Spleen (tissue), 7 donors: ENCODE results near the gene MAML1.

Experiments
- POLR2A ChIP-seq, 3 donors: fragments of 450-650 bp; IDR thresholded peaks; one replicate each; pipeline ENCODE4 v1.5.1; 2017; ENCODE audit warnings: antibody characterized with exemption in 3 of 3, mild to moderate bottlenecking in 1 of 3
- TF ChIP-seq, protein P1 (sequence below), 11 experiments: fragments of 200-600 bp in 7 of 11; fragments of 450-650 bp in 4 of 11; sonication (generic) in 4 of 11; IDR thresholded peaks in 8 of 11; conservative IDR thresholded peaks in 3 of 11; 1 replicate in 7 of 11; 2 replicates in 4 of 11; pipeline versions ENCODE4 v1.4.0 to v1.8.0; 2016 to 2021; ENCODE audit warnings: antibody characterized with exemption in 11 of 11, inconsistent platforms in 4 of 11, mild to moderate bottlenecking in 1 of 11
- donor health status: DM: no; HTN: no; CAD: no; lungs with moderate emphysema.
- donor health status: DM: no; HTN: no; CAD: no.
- donor health status: DM: no; HTN: no; CAD: no.

DNA sequence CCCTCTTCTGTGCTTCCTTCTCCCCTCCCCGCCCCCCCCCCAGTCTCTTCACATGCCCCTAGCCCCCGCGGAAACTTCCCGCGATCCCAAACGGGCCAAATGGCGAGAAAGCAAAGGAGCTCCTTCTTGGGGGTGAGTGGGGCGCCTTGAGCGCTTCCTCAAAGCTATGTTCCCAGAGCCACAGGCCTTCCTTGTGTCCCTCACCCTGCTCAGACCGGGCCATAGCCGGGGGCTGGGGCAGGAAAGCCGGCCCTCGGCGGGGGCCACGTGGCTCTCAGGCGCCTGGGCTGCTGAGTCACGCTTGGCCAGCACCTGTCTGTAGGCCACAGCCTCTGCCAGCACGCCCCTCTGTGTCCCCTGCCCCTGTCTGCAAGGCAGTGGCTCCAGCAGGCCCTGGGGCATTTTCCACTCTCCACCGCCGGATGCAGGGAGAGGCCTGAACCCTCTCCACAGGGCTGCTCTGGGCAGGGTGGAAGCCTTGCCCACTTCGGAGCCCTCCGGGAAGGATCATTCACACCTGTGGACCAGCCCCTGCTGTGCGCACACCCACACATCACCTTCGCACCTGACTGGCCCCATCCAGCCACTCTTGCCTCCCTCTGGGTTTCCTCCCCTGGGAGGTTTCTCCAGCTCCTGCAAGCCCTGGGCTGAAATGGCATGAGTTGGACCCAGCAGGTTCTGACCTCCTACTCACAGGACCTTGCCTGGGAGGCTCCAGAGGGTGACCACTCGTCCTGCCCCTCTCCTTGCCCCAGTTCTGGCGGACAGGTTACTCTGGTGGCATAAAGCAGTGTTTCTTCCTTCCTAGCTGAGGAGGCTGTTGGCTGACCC, 86.9 kb downstream of the MAML1 start:
- TF ChIP-seq, protein P1, sequence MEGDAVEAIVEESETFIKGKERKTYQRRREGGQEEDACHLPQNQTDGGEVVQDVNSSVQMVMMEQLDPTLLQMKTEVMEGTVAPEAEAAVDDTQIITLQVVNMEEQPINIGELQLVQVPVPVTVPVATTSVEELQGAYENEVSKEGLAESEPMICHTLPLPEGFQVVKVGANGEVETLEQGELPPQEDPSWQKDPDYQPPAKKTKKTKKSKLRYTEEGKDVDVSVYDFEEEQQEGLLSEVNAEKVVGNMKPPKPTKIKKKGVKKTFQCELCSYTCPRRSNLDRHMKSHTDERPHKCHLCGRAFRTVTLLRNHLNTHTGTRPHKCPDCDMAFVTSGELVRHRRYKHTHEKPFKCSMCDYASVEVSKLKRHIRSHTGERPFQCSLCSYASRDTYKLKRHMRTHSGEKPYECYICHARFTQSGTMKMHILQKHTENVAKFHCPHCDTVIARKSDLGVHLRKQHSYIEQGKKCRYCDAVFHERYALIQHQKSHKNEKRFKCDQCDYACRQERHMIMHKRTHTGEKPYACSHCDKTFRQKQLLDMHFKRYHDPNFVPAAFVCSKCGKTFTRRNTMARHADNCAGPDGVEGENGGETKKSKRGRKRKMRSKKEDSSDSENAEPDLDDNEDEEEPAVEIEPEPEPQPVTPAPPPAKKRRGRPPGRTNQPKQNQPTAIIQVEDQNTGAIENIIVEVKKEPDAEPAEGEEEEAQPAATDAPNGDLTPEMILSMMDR (IDR thresholded peaks at IDR 0.05 in 8 of 11, conservative IDR thresholded peaks at IDR 0.05 in 3 of 11): no peak
- no peak for TF ChIP-seq POLR2A (IDR thresholded peaks at IDR 0.05)
